ENCODE measurements around the gene DDX17. TPM values are rescaled to one million over a fixed set of nuclear protein-coding genes. Genes with fewer than 3 reads are reported as not detected.

Gene DDX17
- total and polyA plus RNA-seq, 2 of the 8 experiments (the other 6 are each of a cell fraction or from before 2014, with no cell fraction given): 437 to 441 TPM

GRCh38 chr22:38467904-38468442 is 38.1 kb downstream of the DDX17 start, which contains the start of gene KDELR3:
Gene KDELR3, plus strand, starts transcription at chr22:38468096. Its CDS starts 138 bp downstream, at chr22:38468234.
- peaks cover 0 to 14% (median 9%) of the 10 kb centered on the region in 4 experiments; a peak in 5 of 7 replicates for H3K4me1 ChIP-seq (replicated peaks in 1 of 4; ENCODE audit: control insufficient read depth in 3 of 4, insufficient read depth in 4 of 4, low read length in 3 of 4)
- ChIA-PET CTCF (ENCODE audit: partially characterized antibody) (interaction anchor here (1.0 to 2.6 kb wide), 12 partner anchors 9 to 146 kb away, joined by 3 to 11 read pairs (median 4); no protein-coding TSS in a partner anchor), POLR2A (ENCODE audit: partially characterized antibody) (interaction anchor here (1.4 to 40.8 kb wide), 4 partner anchors 11 to 40 kb away, joined by 4 to 1102 read pairs (median 4); no protein-coding TSS in a partner anchor)
- no peak within 1 kb of the TSS for H3K56ac ChIP-seq (replicated peaks; ENCODE audit: insufficient read length, low read depth, low read length)
- peak within 1 kb of the TSS; percentile 97 for H4K91ac ChIP-seq (replicated peaks; ENCODE audit: insufficient read length, low read length)
- H2AK5ac ChIP-seq (ENCODE audit: low read depth, low read length): no peak within 1 kb of the TSS
- FAIRE-seq (no peak), DNase-seq (ENCODE audit: low read depth in 1 of 2, low spot score in 2 of 2) (no peak)
- H2BK12ac ChIP-seq (ENCODE audit: low read depth, low read length): 0 out of 2 replicates have a peak within 1 kb of the TSS, but pooled peaks have one; percentile 11
- TF ChIP-seq EGR1 (IDR thresholded peaks at IDR 0.05; ENCODE audit: borderline replicate concordance, low read depth, low read length) (peak; percentile 94), KDM4A (IDR thresholded peaks at IDR 0.05; ENCODE audit: low read depth, low read length, severe bottlenecking) (peak; percentile 70), MAX (IDR thresholded peaks at IDR 0.05) (peak; percentile 11; the same call in 1 of the 2 replicates), GABPA (IDR thresholded peaks at IDR 0.05; ENCODE audit: borderline replicate concordance, insufficient read depth, low read length) (peak; percentile 7; the same call in 1 of the 2 replicates), TCF12 (IDR thresholded peaks at IDR 0.05; ENCODE audit: low read depth, low read length) (no peak), USF2 (IDR thresholded peaks at IDR 0.05; ENCODE audit: low read length) (no peak), SUZ12 (IDR thresholded peaks at IDR 0.05; ENCODE audit: low read length) (0 out of 2 replicates have a peak, but pooled peaks have one; percentile 21), TAF7 (optimal IDR thresholded peaks at IDR 0.05; ENCODE audit: borderline replicate concordance, low read depth, low read length) (no peak), BACH1 (IDR thresholded peaks at IDR 0.05; ENCODE audit: low read length) (no peak)
- 3% methylated on average over 48 of the region's 53 CpGs; no CpG with 5 or more reads in 1 of the 2 experiments for WGBS, 2 experiments (ENCODE audit: extremely low coverage in 1 of 2, insufficient coverage in 1 of 2, insufficient read length in 1 of 2, insufficient replicate concordance in 2 of 2, low coverage in 1 of 2, low lambda C conversion rate in 2 of 2, missing lambda C conversion rate in 1 of 2)
- H3K79me1 ChIP-seq (ENCODE audit: low read depth, low read length): no peaks in the 10 kb centered on the region
- peak within 1 kb of the TSS; percentile 46 for H4K5ac ChIP-seq (ENCODE audit: insufficient read length, low read depth, low read length)
- no peak within 1 kb of the TSS for H2BK120ac ChIP-seq (replicated peaks; ENCODE audit: low read depth, low read length)
- peak within 1 kb of the TSS; percentile 44 to 69 (median 62) for H3K4me3 ChIP-seq (ENCODE audit: extremely low read depth in 1 of 4, insufficient read depth in 2 of 4, low read depth in 3 of 4, low read length in 4 of 4)
- peak within 1 kb of the TSS; percentile 97 for H3K18ac ChIP-seq (ENCODE audit: extremely low read depth, low read length)
- H3K4me2 ChIP-seq (ENCODE audit: insufficient read depth in 1 of 2, low read depth in 2 of 2, low read length in 2 of 2): peak within 1 kb of the TSS; percentile 70 to 95
- no peaks in the 10 kb centered on the region for H4K20me1 ChIP-seq (replicated peaks in 1 of 2; ENCODE audit: control insufficient read depth in 1 of 2, insufficient read depth in 2 of 2, low read length in 2 of 2)
- peaks cover 9% of the 10 kb centered on the region; the same call in 1 of the 2 replicates for H3K23me2 ChIP-seq (ENCODE audit: low read depth, low read length)
- H2BK5ac ChIP-seq (ENCODE audit: low read depth, low read length): no peak within 1 kb of the TSS
- H3K36me3 ChIP-seq (ENCODE audit: control insufficient read depth in 2 of 4, insufficient read depth in 4 of 4, low read length in 3 of 4): no peaks in the 10 kb centered on the region
- H2AFZ ChIP-seq (ENCODE audit: low read length): peak within 1 kb of the TSS; percentile 94; the same call in 1 of the 2 replicates
- no peak within 1 kb of the TSS for H3K14ac ChIP-seq (ENCODE audit: insufficient read length)
- H2BK20ac ChIP-seq (ENCODE audit: low read length): no peak within 1 kb of the TSS
- H3K27ac ChIP-seq (ENCODE audit: low read depth, low read length): no peak within 1 kb of the TSS
- H4K8ac ChIP-seq (ENCODE audit: extremely low read depth, insufficient read depth, low read length): peak within 1 kb of the TSS; percentile 82
- H3K4ac ChIP-seq (replicated peaks; ENCODE audit: insufficient read length, low read depth, low read length): peak within 1 kb of the TSS; percentile 78
- H3K23ac ChIP-seq (ENCODE audit: insufficient read length): no peak within 1 kb of the TSS
- no peak within 1 kb of the TSS; the same call in 1 of the 2 replicates for H2BK15ac ChIP-seq (ENCODE audit: low read length)
- no peaks in the 10 kb centered on the region for H3K9me3 ChIP-seq (ENCODE audit: insufficient read depth in 2 of 2, low read depth in 1 of 2, low read length in 1 of 2)
- peaks cover 0 to 24% (median 13%) of the 10 kb centered on the region in 4 experiments; a peak in 6 of 7 replicates for H3K27me3 ChIP-seq (replicated peaks in 1 of 4; ENCODE audit: control insufficient read depth in 3 of 4, extremely low read depth in 1 of 4, insufficient read depth in 3 of 4, low read length in 3 of 4)
- no peaks in the 10 kb centered on the region for H3K79me2 ChIP-seq (ENCODE audit: control insufficient read depth in 1 of 2, insufficient read depth in 2 of 2, low read length in 2 of 2)
- H3K9ac ChIP-seq (replicated peaks in 1 of 4; ENCODE audit: extremely low read depth in 1 of 4, low read depth in 3 of 4, low read length in 3 of 4): peak within 1 kb of the TSS in 2 of 4 experiments; percentile 34 to 50; a peak in 4 of 7 replicates
